ENCODE data around the gene AP2S1. TPM values are rescaled to one million over a fixed set of nuclear protein-coding genes. Genes with fewer than 3 reads are reported as not detected.
A peak's percentile ranks its signal among the peaks of the same experiment; 100 is the strongest.
"Not testable (repeated sequence)": the region's sequence is repeated elsewhere in the genome, so short reads cannot be mapped to it uniquely, and the experiment has no call there.

AP2S1 gene
- polyA plus RNA-seq, 1 donor (not counting 4 experiments of a cell fraction or from before 2014, with no cell fraction given), result 183 TPM

DNA sequence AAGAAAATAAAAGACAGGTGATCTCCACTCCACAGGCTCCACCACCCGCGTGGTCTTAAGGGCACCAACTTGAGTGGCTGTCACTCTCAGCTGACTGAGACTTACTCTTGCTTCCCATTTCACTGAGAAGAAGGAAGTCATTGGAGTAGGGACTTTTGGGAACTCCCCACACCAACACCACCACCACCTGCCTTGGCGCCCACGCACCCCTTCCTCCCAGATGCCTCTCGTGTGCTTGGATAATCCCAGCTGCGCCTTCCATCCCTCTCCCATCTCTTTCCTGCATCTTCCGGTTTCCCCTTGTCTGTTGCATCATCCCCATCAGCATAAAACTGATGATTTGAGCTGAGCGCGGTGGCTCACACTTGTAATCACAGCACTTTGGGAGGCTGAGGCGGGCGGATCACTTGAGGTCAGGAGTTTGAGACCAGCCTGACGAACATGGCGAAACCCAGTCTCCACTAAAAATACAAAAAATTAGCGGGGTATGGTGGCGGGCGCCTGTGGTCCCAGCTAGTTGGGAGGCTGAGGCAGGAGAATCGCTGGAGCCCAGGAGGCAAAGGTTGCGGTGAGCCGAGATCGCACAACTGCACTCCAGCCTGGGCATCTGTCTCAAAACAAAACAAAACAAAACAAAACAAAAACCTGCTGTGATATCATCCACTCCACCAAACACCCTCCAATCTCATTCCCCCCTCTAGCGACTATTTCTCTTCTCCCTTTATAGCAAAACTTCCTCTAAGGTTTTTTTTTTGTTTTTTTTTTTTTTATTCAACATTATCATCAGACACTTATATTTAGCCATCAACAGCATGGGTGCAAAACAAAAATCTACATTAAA lies 25.5 kb downstream of the AP2S1 start:
- dilution Hi-C loops (cut with MboI; ENCODE audit: extremely low pct_ligation_motif_present, low sequenced_read_pairs), result no loop called here

DNA sequence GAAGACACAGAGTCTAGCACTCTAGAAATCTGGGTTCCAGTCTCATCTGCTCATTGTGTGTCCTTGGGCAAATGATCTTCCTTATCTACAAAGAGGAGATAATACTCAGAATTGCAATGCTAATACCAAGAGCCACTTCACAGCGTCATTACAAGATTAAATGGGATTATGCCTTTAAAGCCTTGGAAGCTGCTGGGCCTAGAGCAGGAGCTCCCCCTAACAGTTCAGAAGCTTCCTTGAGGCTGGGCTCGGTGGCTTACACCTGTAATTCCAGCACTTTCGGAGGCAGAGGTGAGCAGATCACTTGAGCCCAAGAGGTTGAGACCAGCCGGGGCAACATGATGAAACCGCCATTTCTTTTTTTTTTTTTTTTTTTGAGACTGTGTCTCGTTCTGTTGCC lies 27.6 kb downstream of the AP2S1 start:
- H3K27ac ChIP-seq (ENCODE audit: control insufficient read depth, insufficient read depth, low read length), result no peak overlapping the region
- H2AFZ ChIP-seq (ENCODE audit: control insufficient read depth, low read length), result no peak overlapping the region
- H3K4me1 ChIP-seq (ENCODE audit: control insufficient read depth, extremely low read depth, insufficient read depth, low read length), result peaks cover 18% of the 10 kb centered on the region
- TF ChIP-seq EZH2 (IDR thresholded peaks at IDR 0.05; ENCODE audit: low read length), result no peak
- TF ChIP-seq CTCF (optimal IDR thresholded peaks at IDR 0.05 in 1 of 3, IDR thresholded peaks at IDR 0.05 in 1 of 3, conservative IDR thresholded peaks at IDR 0.05 in 1 of 3; ENCODE audit: extremely low read depth in 1 of 3, insufficient read depth in 2 of 3, low read length in 3 of 3), result no peak
- dilution Hi-C loops (cut with MboI; ENCODE audit: extremely low pct_ligation_motif_present, low sequenced_read_pairs), result no loop called here
- no peak overlapping the region for H3K4me2 ChIP-seq (ENCODE audit: control insufficient read depth, extremely low read depth, insufficient read depth, low read depth, low read length)
- no peaks in the 10 kb centered on the region for H3K79me2 ChIP-seq (ENCODE audit: control insufficient read depth, insufficient read depth, low read length)
- DNase-seq (ENCODE audit: low read depth, low spot score), result no peak
- FAIRE-seq, result no peak
- no peaks in the 10 kb centered on the region for H3K27me3 ChIP-seq (ENCODE audit: control insufficient read depth, extremely low read depth, insufficient read depth, low read length)
- H4K20me1 ChIP-seq (ENCODE audit: control insufficient read depth, extremely low read depth, insufficient read depth, low read length), result no peaks in the 10 kb centered on the region
- no peak overlapping the region for H3K9ac ChIP-seq (ENCODE audit: control insufficient read depth, extremely low read depth, insufficient read depth, low read length)
- no peaks in the 10 kb centered on the region for H3K36me3 ChIP-seq (ENCODE audit: control insufficient read depth in 2 of 2, extremely low read depth in 1 of 2, insufficient read depth in 2 of 2, low read length in 2 of 2)
- H3K9me1 ChIP-seq (ENCODE audit: control insufficient read depth, extremely low read depth, insufficient read depth, low read length), result no peaks in the 10 kb centered on the region
- no peak overlapping the region for H3K4me3 ChIP-seq (ENCODE audit: control insufficient read depth in 2 of 3, extremely low read depth in 1 of 3, insufficient read depth in 2 of 3, low read depth in 1 of 3, low read length in 3 of 3)
- H3K9me3 ChIP-seq (ENCODE audit: control insufficient read depth, low read depth, low read length), result no peaks in the 10 kb centered on the region

More for the DNA sequence above, 25.5 kb downstream of the AP2S1 start:
- no peak overlapping the region for H3K27ac ChIP-seq (ENCODE audit: control insufficient read depth, insufficient read depth, low read length)
- FAIRE-seq (no peak), DNase-seq (ENCODE audit: low read depth, low spot score) (no peak)
- H3K27me3 ChIP-seq (ENCODE audit: control insufficient read depth, extremely low read depth, insufficient read depth, low read length), result no peaks in the 10 kb centered on the region
- no peak overlapping the region for H3K4me2 ChIP-seq (ENCODE audit: control insufficient read depth, extremely low read depth, insufficient read depth, low read depth, low read length)
- TF ChIP-seq EZH2 (IDR thresholded peaks at IDR 0.05; ENCODE audit: low read length) (no peak), CTCF (optimal IDR thresholded peaks at IDR 0.05 in 1 of 3, IDR thresholded peaks at IDR 0.05 in 1 of 3, conservative IDR thresholded peaks at IDR 0.05 in 1 of 3; ENCODE audit: extremely low read depth in 1 of 3, insufficient read depth in 2 of 3, low read length in 3 of 3) (no peak)
- no peak overlapping the region for H2AFZ ChIP-seq (ENCODE audit: control insufficient read depth, low read length)
- no peaks in the 10 kb centered on the region for H3K36me3 ChIP-seq (ENCODE audit: control insufficient read depth in 2 of 2, extremely low read depth in 1 of 2, insufficient read depth in 2 of 2, low read length in 2 of 2)
- H3K4me3 ChIP-seq (ENCODE audit: control insufficient read depth in 2 of 3, extremely low read depth in 1 of 3, insufficient read depth in 2 of 3, low read depth in 1 of 3, low read length in 3 of 3), result no peak overlapping the region
- H3K9me1 ChIP-seq (ENCODE audit: control insufficient read depth, extremely low read depth, insufficient read depth, low read length), result no peaks in the 10 kb centered on the region
- peaks cover 25% of the 10 kb centered on the region for H3K4me1 ChIP-seq (ENCODE audit: control insufficient read depth, extremely low read depth, insufficient read depth, low read length)
- no peaks in the 10 kb centered on the region for H3K79me2 ChIP-seq (ENCODE audit: control insufficient read depth, insufficient read depth, low read length)
- no peak overlapping the region for H3K9ac ChIP-seq (ENCODE audit: control insufficient read depth, extremely low read depth, insufficient read depth, low read length)
- no peaks in the 10 kb centered on the region for H4K20me1 ChIP-seq (ENCODE audit: control insufficient read depth, extremely low read depth, insufficient read depth, low read length)
- H3K9me3 ChIP-seq (ENCODE audit: control insufficient read depth, low read depth, low read length), result no peaks in the 10 kb centered on the region

DNA sequence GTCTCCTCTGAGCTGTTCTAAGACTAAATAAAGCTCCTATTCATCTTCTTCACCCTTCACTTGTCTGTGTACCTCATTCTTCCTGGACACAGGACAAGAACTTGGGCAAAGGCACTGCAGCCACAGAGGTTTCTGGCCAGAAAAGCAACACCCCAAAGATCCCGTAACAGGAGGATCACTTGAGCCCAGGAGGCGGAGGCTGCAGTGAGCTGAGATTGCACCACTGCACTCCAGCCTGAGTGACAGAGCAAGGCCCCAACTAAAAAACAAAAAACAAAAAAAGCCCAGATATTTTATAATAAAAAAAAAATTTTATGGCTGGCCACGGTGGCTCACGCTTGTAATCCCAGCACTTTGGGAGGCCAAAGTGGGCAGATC lies 28.2 kb downstream of the AP2S1 start:
- H3K27ac ChIP-seq (ENCODE audit: control insufficient read depth, insufficient read depth, low read length); H3K9me3 ChIP-seq (ENCODE audit: control insufficient read depth, low read depth, low read length); H4K20me1 ChIP-seq (ENCODE audit: control insufficient read depth, extremely low read depth, insufficient read depth, low read length); H3K9ac ChIP-seq (ENCODE audit: control insufficient read depth, extremely low read depth, insufficient read depth, low read length); FAIRE-seq; DNase-seq (ENCODE audit: low read depth, low spot score); H3K4me3 ChIP-seq (ENCODE audit: control insufficient read depth in 2 of 3, extremely low read depth in 1 of 3, insufficient read depth in 2 of 3, low read depth in 1 of 3, low read length in 3 of 3); H3K36me3 ChIP-seq (ENCODE audit: control insufficient read depth in 2 of 2, extremely low read depth in 1 of 2, insufficient read depth in 2 of 2, low read length in 2 of 2); H3K4me2 ChIP-seq (ENCODE audit: control insufficient read depth, extremely low read depth, insufficient read depth, low read depth, low read length); dilution Hi-C loops (cut with MboI; ENCODE audit: extremely low pct_ligation_motif_present, low sequenced_read_pairs); H3K27me3 ChIP-seq (ENCODE audit: control insufficient read depth, extremely low read depth, insufficient read depth, low read length); H3K9me1 ChIP-seq (ENCODE audit: control insufficient read depth, extremely low read depth, insufficient read depth, low read length); H3K79me2 ChIP-seq (ENCODE audit: control insufficient read depth, insufficient read depth, low read length): not testable (repeated sequence)
- H3K4me1 ChIP-seq (ENCODE audit: control insufficient read depth, extremely low read depth, insufficient read depth, low read length), result peaks cover 18% of the 10 kb centered on the region
- H2AFZ ChIP-seq (ENCODE audit: control insufficient read depth, low read length), result peak overlapping the region; percentile 53

Data from keratinocyte (primary cell).